NB4 (cell line): Measurements from ENCODE around the gene PLEKHB1.

ENCODE experiments used
- MYC ChIP-seq: IDR thresholded peaks from 2 replicates; pipeline ENCODE4 v1.6.1; 2011; ENCODE audit warnings: low read depth, low read length
- POLR2A ChIP-seq: IDR thresholded peaks from 2 replicates; pipeline ENCODE4 v1.6.1; 2011; ENCODE audit warnings: mild to moderate bottlenecking; ENCODE audit not compliant: insufficient read length; ENCODE audit errors: extremely low read depth
- TF ChIP-seq, protein P1 (sequence below): IDR thresholded peaks from one replicate; pipeline ENCODE4 v1.5.1; 2012; ENCODE audit warnings: low read depth, low read length
- TF ChIP-seq, protein P2 (sequence below): IDR thresholded peaks from 2 replicates; pipeline ENCODE4 v1.6.1; 2011; ENCODE audit warnings: low read depth, low read length

DNA sequence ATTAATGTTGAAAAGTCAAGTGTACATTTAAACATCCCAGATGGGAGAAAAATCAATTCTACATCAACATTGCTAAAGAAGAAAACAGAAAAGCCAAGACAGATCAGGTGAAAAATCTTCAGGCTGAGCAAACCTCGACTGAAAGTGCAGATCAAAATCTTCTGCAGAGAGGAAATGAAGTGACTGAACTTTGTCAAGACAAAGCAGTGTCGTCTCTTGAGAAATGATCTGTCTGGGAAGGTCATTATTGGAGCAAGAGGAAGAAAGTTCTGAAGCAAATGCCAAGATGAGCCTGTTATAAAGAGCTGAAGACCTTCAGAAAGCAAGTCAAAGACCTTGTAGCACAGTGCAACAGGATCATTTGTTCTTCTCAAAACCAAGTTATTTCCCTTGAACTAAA lies 5.8 kb upstream of the PLEKHB1 start:
- TF ChIP-seq, protein P1, sequence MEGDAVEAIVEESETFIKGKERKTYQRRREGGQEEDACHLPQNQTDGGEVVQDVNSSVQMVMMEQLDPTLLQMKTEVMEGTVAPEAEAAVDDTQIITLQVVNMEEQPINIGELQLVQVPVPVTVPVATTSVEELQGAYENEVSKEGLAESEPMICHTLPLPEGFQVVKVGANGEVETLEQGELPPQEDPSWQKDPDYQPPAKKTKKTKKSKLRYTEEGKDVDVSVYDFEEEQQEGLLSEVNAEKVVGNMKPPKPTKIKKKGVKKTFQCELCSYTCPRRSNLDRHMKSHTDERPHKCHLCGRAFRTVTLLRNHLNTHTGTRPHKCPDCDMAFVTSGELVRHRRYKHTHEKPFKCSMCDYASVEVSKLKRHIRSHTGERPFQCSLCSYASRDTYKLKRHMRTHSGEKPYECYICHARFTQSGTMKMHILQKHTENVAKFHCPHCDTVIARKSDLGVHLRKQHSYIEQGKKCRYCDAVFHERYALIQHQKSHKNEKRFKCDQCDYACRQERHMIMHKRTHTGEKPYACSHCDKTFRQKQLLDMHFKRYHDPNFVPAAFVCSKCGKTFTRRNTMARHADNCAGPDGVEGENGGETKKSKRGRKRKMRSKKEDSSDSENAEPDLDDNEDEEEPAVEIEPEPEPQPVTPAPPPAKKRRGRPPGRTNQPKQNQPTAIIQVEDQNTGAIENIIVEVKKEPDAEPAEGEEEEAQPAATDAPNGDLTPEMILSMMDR, result no peak
- TF ChIP-seq POLR2A, result no peak
- TF ChIP-seq, protein P2, sequence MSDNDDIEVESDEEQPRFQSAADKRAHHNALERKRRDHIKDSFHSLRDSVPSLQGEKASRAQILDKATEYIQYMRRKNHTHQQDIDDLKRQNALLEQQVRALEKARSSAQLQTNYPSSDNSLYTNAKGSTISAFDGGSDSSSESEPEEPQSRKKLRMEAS, result no peak
- TF ChIP-seq MYC, result no peak
